HEK293 (cell line): ENCODE data around the gene PLEKHO2.
A peak's percentile ranks its signal among the peaks of the same experiment; 100 is the strongest.

Experiments
- ELK4 ChIP-seq: IDR thresholded peaks from 2 replicates; pipeline ENCODE4 v1.6.1; 2011; ENCODE audit warnings: mild to moderate bottlenecking, low read depth, low read length, borderline replicate concordance
- GFI1B ChIP-seq: fragments of 450-650 bp; formaldehyde crosslinking; IDR thresholded peaks from 2 replicates; pipeline ENCODE4 v1.5.1; 2016; ENCODE audit warnings: missing biosample characterization, missing genetic modification characterization
- KLF1 ChIP-seq: fragments of 450-650 bp; formaldehyde crosslinking; IDR thresholded peaks from 2 replicates; pipeline ENCODE4 v1.5.1; 2016; ENCODE audit warnings: missing biosample characterization, missing genetic modification characterization
- OSR2 ChIP-seq: fragments of 450-650 bp; formaldehyde crosslinking; IDR thresholded peaks from 2 replicates; pipeline ENCODE4 v1.5.1; 2016; ENCODE audit warnings: missing biosample characterization, missing genetic modification characterization
- TRIM28 ChIP-seq: IDR thresholded peaks from 2 replicates; pipeline ENCODE4 v1.6.1; 2011; ENCODE audit warnings: low read length, control low read depth, borderline replicate concordance
- TSHZ1 ChIP-seq: fragments of 450-650 bp; formaldehyde crosslinking; IDR thresholded peaks from 2 replicates; pipeline ENCODE4 v1.5.1; 2016; ENCODE audit warnings: missing biosample characterization, missing genetic modification characterization, borderline replicate concordance
- ZBTB17 ChIP-seq: fragments of 450-650 bp; formaldehyde crosslinking; IDR thresholded peaks from 2 replicates; pipeline ENCODE4 v1.5.1; 2016; ENCODE audit warnings: missing biosample characterization, missing genetic modification characterization
- ZBTB48 ChIP-seq: fragments of 450-650 bp; formaldehyde crosslinking; IDR thresholded peaks from 2 replicates; pipeline ENCODE4 v1.5.1; 2016; ENCODE audit warnings: missing biosample characterization, missing genetic modification characterization
- ZFHX2 ChIP-seq: fragments of 450-650 bp; formaldehyde crosslinking; conservative IDR thresholded peaks from 2 replicates; pipeline ENCODE4 v1.5.1; 2016; ENCODE audit warnings: missing biosample characterization, missing genetic modification characterization
- ZNF114 ChIP-seq: fragments of 450-650 bp; formaldehyde crosslinking; IDR thresholded peaks from 2 replicates; pipeline ENCODE4 v1.5.0; 2017; ENCODE audit warnings: missing biosample characterization, missing genetic modification characterization
- ZNF157 ChIP-seq: fragments of 450-650 bp; formaldehyde crosslinking; IDR thresholded peaks from 2 replicates; pipeline ENCODE4 v1.5.1; 2016; ENCODE audit warnings: missing biosample characterization, missing genetic modification characterization
- ZNF169 ChIP-seq: fragments of 450-650 bp; formaldehyde crosslinking; IDR thresholded peaks from 2 replicates; pipeline ENCODE4 v1.5.1; 2016; ENCODE audit warnings: missing biosample characterization, missing genetic modification characterization
- ZNF175 ChIP-seq: fragments of 450-650 bp; formaldehyde crosslinking; IDR thresholded peaks from 2 replicates; pipeline ENCODE4 v1.5.1; 2016; ENCODE audit warnings: missing biosample characterization, missing genetic modification characterization
- ZNF26 ChIP-seq: fragments of 450-650 bp; formaldehyde crosslinking; IDR thresholded peaks from 2 replicates; pipeline ENCODE4 v1.5.1; 2016; ENCODE audit warnings: missing biosample characterization, missing genetic modification characterization
- ZNF266 ChIP-seq: fragments of 450-650 bp; formaldehyde crosslinking; IDR thresholded peaks from 2 replicates; pipeline ENCODE4 v1.5.1; 2016; ENCODE audit warnings: missing biosample characterization, missing genetic modification characterization, low read depth
- ZNF302 ChIP-seq: fragments of 450-650 bp; formaldehyde crosslinking; IDR thresholded peaks from 2 replicates; pipeline ENCODE4 v1.5.1; 2016; ENCODE audit warnings: missing biosample characterization, missing genetic modification characterization, low read depth
- ZNF366 ChIP-seq: fragments of 450-650 bp; formaldehyde crosslinking; conservative IDR thresholded peaks from 2 replicates; pipeline ENCODE4 v1.5.1; 2016; ENCODE audit warnings: missing biosample characterization, missing genetic modification characterization
- ZNF426 ChIP-seq: fragments of 450-650 bp; formaldehyde crosslinking; IDR thresholded peaks from 2 replicates; pipeline ENCODE4 v1.5.1; 2017; ENCODE audit warnings: missing biosample characterization, missing genetic modification characterization, mild to moderate bottlenecking, inconsistent platforms, moderate library complexity
- ZNF501 ChIP-seq: fragments of 450-650 bp; formaldehyde crosslinking; IDR thresholded peaks from 2 replicates; pipeline ENCODE4 v1.5.1; 2016; ENCODE audit warnings: missing biosample characterization, missing genetic modification characterization
- ZNF510 ChIP-seq: fragments of 450-650 bp; formaldehyde crosslinking; IDR thresholded peaks from 2 replicates; pipeline ENCODE4 v1.5.1; 2018; ENCODE audit warnings: mild to moderate bottlenecking, missing genetic modification characterization, missing biosample characterization; ENCODE audit not compliant: insufficient replicate concordance
- ZNF530 ChIP-seq: fragments of 450-650 bp; formaldehyde crosslinking; IDR thresholded peaks from 2 replicates; pipeline ENCODE4 v1.5.1; 2016; ENCODE audit warnings: low read depth, missing biosample characterization, missing genetic modification characterization
- ZNF561 ChIP-seq: fragments of 450-650 bp; IDR thresholded peaks from 2 replicates; pipeline ENCODE4 v1.5.1; 2018; ENCODE audit warnings: missing biosample characterization, missing genetic modification characterization, borderline replicate concordance
- ZNF624 ChIP-seq: fragments of 450-650 bp; formaldehyde crosslinking; IDR thresholded peaks from 2 replicates; pipeline ENCODE4 v1.5.1; 2017; ENCODE audit warnings: missing biosample characterization, missing genetic modification characterization
- ZNF692 ChIP-seq: fragments of 450-650 bp; formaldehyde crosslinking; IDR thresholded peaks from 2 replicates; pipeline ENCODE4 v1.5.1; 2016; ENCODE audit warnings: missing biosample characterization, missing genetic modification characterization
- ZNF76 ChIP-seq: fragments of 450-650 bp; formaldehyde crosslinking; IDR thresholded peaks from 2 replicates; pipeline ENCODE4; 2016; ENCODE audit warnings: low read depth, missing biosample characterization, missing genetic modification characterization, borderline replicate concordance
- ZNF843 ChIP-seq: fragments of 450-650 bp; formaldehyde crosslinking; IDR thresholded peaks from 2 replicates; pipeline ENCODE4 v1.5.1; 2016; ENCODE audit warnings: missing biosample characterization, missing genetic modification characterization
- ZSCAN16 ChIP-seq: fragments of 450-650 bp; formaldehyde crosslinking; IDR thresholded peaks from 2 replicates; pipeline ENCODE4 v1.5.1; 2016; ENCODE audit warnings: missing biosample characterization, missing genetic modification characterization
- ZSCAN18 ChIP-seq: fragments of 450-650 bp; formaldehyde crosslinking; IDR thresholded peaks from 2 replicates; pipeline ENCODE4 v1.5.1; 2016; ENCODE audit warnings: missing biosample characterization, missing genetic modification characterization
- ZSCAN30 ChIP-seq: fragments of 450-650 bp; IDR thresholded peaks from 2 replicates; pipeline ENCODE4 v1.5.1; 2018; ENCODE audit warnings: missing biosample characterization, mild to moderate bottlenecking, missing genetic modification characterization, moderate library complexity
- ZSCAN4 ChIP-seq: fragments of 450-650 bp; formaldehyde crosslinking; IDR thresholded peaks from 2 replicates; pipeline ENCODE4 v1.5.1; 2017; ENCODE audit warnings: missing biosample characterization, missing genetic modification characterization

PLEKHO2 gene

GRCh38 chr15:64825431-64826294, 16.1 kb upstream of the PLEKHO2 start, which contains the start of gene PIF1 (continued):
- TF ChIP-seq ZNF26 (tag by site-specific recombination) (no peak), ELK4 (no peak), ZNF530 (tag by site-specific recombination) (no peak), OSR2 (peak; percentile 21; the same call in 1 of the 2 replicates), ZNF76 (tag by site-specific recombination) (no peak), ZNF561 (tag by site-specific recombination) (peak; percentile 32; the same call in 1 of the 2 replicates), ZNF624 (no peak), ZSCAN18 (tag by site-specific recombination) (no peak), ZNF843 (tag by site-specific recombination) (no peak), KLF1 (tag by site-specific recombination) (peak; percentile 75), ZBTB48 (no peak), ZNF501 (tag by site-specific recombination) (peak; percentile 62; the same call in 1 of the 2 replicates), ZNF157 (tag by site-specific recombination) (no peak), ZBTB17 (tag by site-specific recombination) (peak; percentile 61; the same call in 1 of the 2 replicates), ZNF169 (no peak), ZNF114 (tag by site-specific recombination) (no peak), ZNF266 (no peak), ZSCAN16 (tag by site-specific recombination) (no peak), ZSCAN4 (tag by site-specific recombination) (no peak), ZNF302 (tag by site-specific recombination) (no peak), ZFHX2 (no peak; the same call in none of the 2 replicates), ZSCAN30 (tag by site-specific recombination) (peak; percentile 54; the same call in 1 of the 2 replicates), ZNF366 (tag by site-specific recombination) (no peak), TSHZ1 (tag by site-specific recombination) (no peak), TRIM28 (no peak), ZNF692 (tag by site-specific recombination) (peak; percentile 46; the same call in 1 of the 2 replicates), ZNF175 (tag by site-specific recombination) (no peak), ZNF426 (tag by site-specific recombination) (no peak), ZNF510 (no peak), GFI1B (no peak)
